Loucy (cell line): ENCODE measurements around the gene ENHO.

Source experiments
- EZH2phosphoT487 ChIP-seq: fragments of 200-600 bp; IDR thresholded peaks from 2 replicates; pipeline ENCODE4 v1.6.1; 2018; ENCODE audit warnings: antibody characterized with exemption, mild to moderate bottlenecking, moderate library complexity, borderline replicate concordance
- TF ChIP-seq, protein P1 (sequence below): fragments of 200-600 bp; sonication (generic); conservative IDR thresholded peaks from 2 replicates; pipeline ENCODE4 v1.5.1; 2014; ENCODE audit warnings: mild to moderate bottlenecking, antibody characterized with exemption, low read length

DNA sequence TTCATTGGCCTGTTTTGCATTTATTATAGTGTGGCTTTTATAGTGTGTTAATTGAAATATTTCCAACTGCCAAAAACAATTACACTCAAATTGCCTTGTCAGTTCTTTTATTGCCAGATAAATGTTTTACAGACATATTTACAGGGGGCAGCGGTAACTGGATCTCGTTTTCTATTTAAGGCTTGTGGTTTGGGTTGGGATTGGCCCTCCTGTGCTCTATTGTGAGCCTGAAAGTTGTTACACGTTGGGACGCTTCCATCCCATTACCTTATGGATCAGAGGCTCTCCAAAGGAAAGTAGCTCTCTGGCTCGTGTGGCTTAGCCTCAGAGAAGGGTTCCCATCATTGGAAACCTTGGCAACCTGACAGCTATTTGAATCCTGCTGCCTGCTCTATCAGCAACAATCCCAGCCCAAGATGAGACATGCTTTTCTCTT, 43.3 kb downstream of the ENHO start:
- TF ChIP-seq EZH2phosphoT487 = no peak
- TF ChIP-seq, protein P1, sequence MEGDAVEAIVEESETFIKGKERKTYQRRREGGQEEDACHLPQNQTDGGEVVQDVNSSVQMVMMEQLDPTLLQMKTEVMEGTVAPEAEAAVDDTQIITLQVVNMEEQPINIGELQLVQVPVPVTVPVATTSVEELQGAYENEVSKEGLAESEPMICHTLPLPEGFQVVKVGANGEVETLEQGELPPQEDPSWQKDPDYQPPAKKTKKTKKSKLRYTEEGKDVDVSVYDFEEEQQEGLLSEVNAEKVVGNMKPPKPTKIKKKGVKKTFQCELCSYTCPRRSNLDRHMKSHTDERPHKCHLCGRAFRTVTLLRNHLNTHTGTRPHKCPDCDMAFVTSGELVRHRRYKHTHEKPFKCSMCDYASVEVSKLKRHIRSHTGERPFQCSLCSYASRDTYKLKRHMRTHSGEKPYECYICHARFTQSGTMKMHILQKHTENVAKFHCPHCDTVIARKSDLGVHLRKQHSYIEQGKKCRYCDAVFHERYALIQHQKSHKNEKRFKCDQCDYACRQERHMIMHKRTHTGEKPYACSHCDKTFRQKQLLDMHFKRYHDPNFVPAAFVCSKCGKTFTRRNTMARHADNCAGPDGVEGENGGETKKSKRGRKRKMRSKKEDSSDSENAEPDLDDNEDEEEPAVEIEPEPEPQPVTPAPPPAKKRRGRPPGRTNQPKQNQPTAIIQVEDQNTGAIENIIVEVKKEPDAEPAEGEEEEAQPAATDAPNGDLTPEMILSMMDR = no peak
